HG03064 (cell line): Measurements from ENCODE around the gene FBXL19.
"Not testable (repeated sequence)": the region's sequence is repeated elsewhere in the genome, so short reads cannot be mapped to it uniquely, and the experiment has no call there.

Source experiments
- ATAC-seq: cut with Tn5 transposase; IDR thresholded peaks from one replicate; pipeline ENCODE4 v1.9.1; 2021; ENCODE audit warnings: low read depth; ENCODE audit not compliant: unreplicated experiment

FBXL19 gene

GRCh38 chr16:30921748-30922419, 1.5 kb upstream of the FBXL19 start:
- ATAC-seq = no peak

GRCh38 chr16:30922420-30922959, 882 bp upstream of the FBXL19 start:
- ATAC-seq = peak; percentile 54

- ATAC-seq = peak; percentile 66
These were observed 324 bp upstream of the FBXL19 start for GRCh38 chr16:30922960-30923535.

- no peak for ATAC-seq
These were observed 922 bp downstream of the FBXL19 start for GRCh38 chr16:30924076-30924912.

- ATAC-seq = no peak
These were observed 1.7 kb downstream of the FBXL19 start for GRCh38 chr16:30924913-30925631.

GRCh38 chr16:30925632-30925987, 2.2 kb downstream of the FBXL19 start:
- no peak for ATAC-seq

- no peak for ATAC-seq
These were observed 2.8 kb downstream of the FBXL19 start for GRCh38 chr16:30925995-30926811.

- ATAC-seq = no peak
These were observed 3.8 kb downstream of the FBXL19 start for GRCh38 chr16:30926937-30927788.

GRCh38 chr16:30927789-30928378, 4.5 kb downstream of the FBXL19 start:
- ATAC-seq = no peak

- no peak for ATAC-seq
These were observed 5.0 kb downstream of the FBXL19 start for GRCh38 chr16:30928390-30928789.

- no peak for ATAC-seq
These were observed 5.8 kb downstream of the FBXL19 start for GRCh38 chr16:30929167-30929566.

GRCh38 chr16:30930160-30930571, 6.8 kb downstream of the FBXL19 start:
- ATAC-seq = no peak

- no peak for ATAC-seq
These were observed 7.8 kb downstream of the FBXL19 start for GRCh38 chr16:30931068-30931650.

GRCh38 chr16:30934827-30935557, 11.6 kb downstream of the FBXL19 start:
- ATAC-seq = no peak

- no peak for ATAC-seq
These were observed 14.3 kb downstream of the FBXL19 start for GRCh38 chr16:30937692-30938091.

GRCh38 chr16:30939571-30939970, 16.2 kb downstream of the FBXL19 start:
- not testable (repeated sequence) for ATAC-seq

GRCh38 chr16:30941600-30942425, 18.4 kb downstream of the FBXL19 start:
- peak; percentile 79 for ATAC-seq
